Mesendoderm (in vitro differentiated cells): Measurements from ENCODE around the gene ZNF841. TPM values are rescaled to one million over a fixed set of nuclear protein-coding genes. Genes with fewer than 3 reads are reported as not detected.

Experiments used
- DNase-seq: peaks from one replicate; pipeline ENCODE4 v3.0.0; 2013
- H2AK5ac ChIP-seq: 2 replicates; pipeline ENCODE4 v1.6.1; 2013; ENCODE audit warnings: low read length, inconsistent platforms
- H2BK120ac ChIP-seq: 2 replicates; pipeline ENCODE4 v1.6.1; 2013; ENCODE audit warnings: low read depth, mild to moderate bottlenecking, low read length, moderate library complexity, mixed read lengths
- H2BK15ac ChIP-seq: replicated peaks from 2 replicates; pipeline ENCODE4 v1.6.1; 2013; ENCODE audit warnings: low read depth, mild to moderate bottlenecking, moderate library complexity
- H2BK5ac ChIP-seq: 2 replicates; pipeline ENCODE4 v1.6.1; 2013; ENCODE audit warnings: low read length, inconsistent platforms
- H3K18ac ChIP-seq: 2 replicates; pipeline ENCODE4 v1.6.1; 2013; ENCODE audit warnings: mild to moderate bottlenecking, low read length, mixed read lengths
- H3K23ac ChIP-seq: one replicate; pipeline ENCODE4 v1.6.1; 2013; ENCODE audit warnings: low read length
- H3K27ac ChIP-seq: 2 replicates; pipeline ENCODE4 v1.5.1; 2013; ENCODE audit warnings: low read depth, mild to moderate bottlenecking, inconsistent platforms, low read length, moderate library complexity
- H3K27me3 ChIP-seq: 2 replicates; pipeline ENCODE4 v1.6.1; 2013; ENCODE audit warnings: low read length, control low read depth, mild to moderate bottlenecking, inconsistent platforms; ENCODE audit not compliant: insufficient read depth, poor library complexity
- H3K36me3 ChIP-seq: 2 replicates; pipeline ENCODE4 v1.6.1; 2013; ENCODE audit warnings: low read length, inconsistent platforms; ENCODE audit not compliant: control insufficient read depth, insufficient read depth
- H3K4ac ChIP-seq: one replicate; pipeline ENCODE4 v1.6.1; 2013; ENCODE audit warnings: low read depth, mild to moderate bottlenecking, low read length, moderate library complexity
- H3K4me1 ChIP-seq: 2 replicates; pipeline ENCODE4 v1.6.1; 2013; ENCODE audit warnings: low read depth, low read length, inconsistent platforms; ENCODE audit not compliant: control insufficient read depth
- H3K4me2 ChIP-seq: 2 replicates; pipeline ENCODE4 v1.6.1; 2013; ENCODE audit warnings: low read length
- H3K4me3 ChIP-seq: 2 replicates; pipeline ENCODE4 v1.5.1; 2013; ENCODE audit warnings: mild to moderate bottlenecking, low read length
- H3K56ac ChIP-seq: one replicate; pipeline ENCODE4 v1.6.1; 2013; ENCODE audit warnings: low read length
- H3K79me1 ChIP-seq: 2 replicates; pipeline ENCODE4 v1.6.1; 2013; ENCODE audit warnings: low read length, inconsistent platforms
- H3K79me2 ChIP-seq: 2 replicates; pipeline ENCODE4 v1.6.1; 2013; ENCODE audit warnings: mild to moderate bottlenecking, low read length; ENCODE audit not compliant: control insufficient read depth, insufficient read depth
- H3K9ac ChIP-seq: 2 replicates; pipeline ENCODE4 v1.6.1; 2013; ENCODE audit warnings: low read length, inconsistent platforms
- H4K5ac ChIP-seq: one replicate; pipeline ENCODE4 v1.6.1; 2013; ENCODE audit warnings: low read length
- H4K8ac ChIP-seq: one replicate; pipeline ENCODE4 v1.6.1; 2013; ENCODE audit warnings: low read depth, mild to moderate bottlenecking, control low read depth, low read length, moderate library complexity
- WGBS: extraction: QIAGEN DNeasy Blood & Tissue Kit; methylation state at CpG from one replicate; pipeline ENCODE4 v1.1.7; 2013; ENCODE audit warnings: low lambda C conversion rate, missing lambda C conversion rate; ENCODE audit not compliant: insufficient coverage; ENCODE audit errors: extremely low coverage; 5-methylcytosine and 5-hydroxymethylcytosine counted together
- polyA plus RNA-seq, 2 experiments: library from polyadenylated mRNA; stranded (reverse); fragments of 200-250 nt; gene quantifications; one replicate each; pipeline ENCODE4 v1.2.3, GENCODE V29; 2013

Gene ZNF841
- 6.4 TPM for polyA plus RNA-seq (2013, experiment 1 of 2)
- 7.1 TPM for polyA plus RNA-seq (2013, experiment 2 of 2)

DNA sequence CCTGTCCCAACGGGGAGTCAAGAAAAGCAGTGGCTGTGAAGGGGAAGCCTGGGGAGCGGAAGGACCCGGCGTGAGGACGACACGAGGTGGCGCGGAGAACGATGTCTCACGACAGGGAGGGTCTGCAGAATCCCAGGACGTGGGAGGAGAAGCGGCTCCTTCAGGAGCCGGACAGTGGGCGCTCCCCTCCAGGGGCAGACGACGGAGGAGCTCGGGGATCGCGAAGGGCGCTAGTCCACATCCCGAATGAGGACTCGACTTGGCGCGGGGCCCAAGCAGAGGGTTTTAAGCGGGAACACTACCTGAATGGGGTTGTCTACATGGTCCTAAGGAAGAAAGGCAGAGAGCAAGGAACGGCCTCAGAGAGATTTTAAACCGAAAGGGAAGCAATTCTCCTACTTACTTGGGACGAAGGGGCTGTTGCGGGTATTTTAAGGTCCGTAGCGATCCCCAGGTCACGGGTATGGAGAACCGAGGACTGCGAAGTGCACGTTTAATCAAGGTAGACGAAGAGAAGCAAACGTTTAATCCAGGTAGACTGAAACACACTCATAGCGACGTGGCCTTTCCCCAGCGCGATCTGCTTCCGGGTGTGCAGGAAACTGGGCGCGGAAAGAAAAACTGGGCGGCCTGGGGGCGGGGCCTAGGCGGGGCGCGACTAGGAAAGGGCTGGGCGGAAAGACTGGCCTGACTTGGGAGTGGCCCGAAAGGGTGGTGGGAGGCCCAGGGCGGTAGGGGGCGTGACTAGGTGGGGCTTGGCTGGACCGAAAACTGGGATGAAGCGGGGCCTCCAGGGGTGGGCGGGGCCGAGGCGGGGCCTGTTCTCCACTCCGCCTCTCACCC lies at the start of gene ZNF841:
TSS of gene ZNF841 (minus strand) at position 594 of the 843 bp plus-strand sequence. CDS start 10,964 bp downstream, outside the sequence.
- no peak within 1 kb of the TSS for H4K8ac ChIP-seq
- peak within 1 kb of the TSS; percentile 97 for H3K9ac ChIP-seq
- H3K4me3 ChIP-seq = peak within 1 kb of the TSS; percentile 100
- H3K18ac ChIP-seq = peak within 1 kb of the TSS; percentile 94
- peaks cover 1% of the 10 kb centered on the region for H3K36me3 ChIP-seq
- DNase-seq = peak; percentile 97
- peaks cover 6% of the 10 kb centered on the region for H3K79me1 ChIP-seq
- H3K27me3 ChIP-seq = no peaks in the 10 kb centered on the region
- H3K79me2 ChIP-seq = peaks cover 3% of the 10 kb centered on the region
- H2AK5ac ChIP-seq = no peak within 1 kb of the TSS
- no peak within 1 kb of the TSS for H2BK5ac ChIP-seq
- H3K27ac ChIP-seq = peak within 1 kb of the TSS; percentile 51
- H2BK15ac ChIP-seq = no peak within 1 kb of the TSS
- H3K4ac ChIP-seq = no peak within 1 kb of the TSS
- peak within 1 kb of the TSS; percentile 45 for H3K23ac ChIP-seq
- WGBS = no CpG with 5 or more reads among the region's 59 CpGs
- no peak within 1 kb of the TSS for H2BK120ac ChIP-seq
- peak within 1 kb of the TSS; percentile 97 for H3K56ac ChIP-seq
- H4K5ac ChIP-seq = no peak within 1 kb of the TSS
- no peaks in the 10 kb centered on the region for H3K4me1 ChIP-seq
- H3K4me2 ChIP-seq = peak within 1 kb of the TSS; percentile 75

DNA sequence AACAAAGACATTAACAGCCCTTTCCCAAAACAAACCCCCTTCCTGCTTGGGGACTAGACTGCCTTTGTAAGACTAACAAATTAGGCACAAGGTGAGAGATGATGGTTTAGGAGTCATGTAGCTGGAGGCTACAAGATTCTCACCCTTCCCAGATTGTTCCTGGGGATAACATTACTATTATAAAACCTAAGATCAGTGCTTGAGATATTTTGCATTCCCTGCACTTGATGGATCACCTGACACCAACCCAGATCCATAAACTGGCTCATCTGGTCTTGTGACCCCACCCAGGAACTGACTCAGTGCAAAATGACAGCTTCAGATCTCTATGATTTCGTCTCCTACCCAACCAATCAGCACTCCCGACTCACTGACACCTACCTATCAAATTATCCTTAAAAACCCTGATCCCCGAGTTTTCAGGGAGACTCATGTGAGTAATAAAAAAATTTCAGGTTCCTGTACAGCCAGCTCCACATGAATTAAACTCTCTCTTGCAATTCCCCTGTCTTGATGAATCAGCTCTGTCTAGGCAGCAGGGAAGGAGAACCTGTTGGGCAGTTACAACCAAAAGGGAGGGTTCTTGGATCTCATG lies 46.5 kb upstream of the ZNF841 start:
- H3K23ac ChIP-seq = no peak overlapping the region
- no peak overlapping the region for H2BK15ac ChIP-seq
- no peak overlapping the region for H3K27ac ChIP-seq
- H3K4me1 ChIP-seq = peaks cover 2% of the 10 kb centered on the region
- no peaks in the 10 kb centered on the region for H3K27me3 ChIP-seq
- H3K9ac ChIP-seq = no peak overlapping the region
- no peak overlapping the region for H2AK5ac ChIP-seq
- H3K79me1 ChIP-seq = peaks cover 2% of the 10 kb centered on the region
- H3K56ac ChIP-seq = no peak overlapping the region
- H4K5ac ChIP-seq = no peak overlapping the region
- no CpG with 5 or more reads among the region's 3 CpGs for WGBS
- H2BK120ac ChIP-seq = no peak overlapping the region
- no peaks in the 10 kb centered on the region for H3K36me3 ChIP-seq
- peaks cover 6% of the 10 kb centered on the region for H3K79me2 ChIP-seq
- no peak overlapping the region for H3K4me3 ChIP-seq
- H3K18ac ChIP-seq = no peak overlapping the region
- no peak overlapping the region for H2BK5ac ChIP-seq
- no peak overlapping the region for H3K4ac ChIP-seq
- DNase-seq = no peak
- no peak overlapping the region for H4K8ac ChIP-seq
- no peak overlapping the region for H3K4me2 ChIP-seq

GRCh38 chr19:52141203-52141602 lies 45.6 kb upstream of the ZNF841 start:
- H3K18ac ChIP-seq = no peak overlapping the region
- no peak overlapping the region for H2AK5ac ChIP-seq
- no peak overlapping the region for H4K8ac ChIP-seq
- H3K23ac ChIP-seq = no peak overlapping the region
- no peaks in the 10 kb centered on the region for H3K27me3 ChIP-seq
- no peak overlapping the region for H3K56ac ChIP-seq
- H3K4me1 ChIP-seq = peaks cover 2% of the 10 kb centered on the region
- peaks cover 6% of the 10 kb centered on the region for H3K79me1 ChIP-seq
- H3K36me3 ChIP-seq = no peaks in the 10 kb centered on the region
- H3K9ac ChIP-seq = no peak overlapping the region
- no peak overlapping the region for H2BK5ac ChIP-seq
- H3K4me3 ChIP-seq = no peak overlapping the region
- no peak overlapping the region for H2BK120ac ChIP-seq
- no peak overlapping the region for H3K4ac ChIP-seq
- peaks cover 12% of the 10 kb centered on the region for H3K79me2 ChIP-seq
- H3K4me2 ChIP-seq = no peak overlapping the region
- no peak overlapping the region for H4K5ac ChIP-seq
- H3K27ac ChIP-seq = no peak overlapping the region
- no CpG with 5 or more reads among the region's 2 CpGs for WGBS
- no peak for DNase-seq
- no peak overlapping the region for H2BK15ac ChIP-seq

- WGBS = no CpG with 5 or more reads among the region's 22 CpGs
- no peaks in the 10 kb centered on the region for H3K27me3 ChIP-seq
Measured at GRCh38 chr19:52140032-52140710, 44.6 kb upstream of the ZNF841 start.

GRCh38 chr19:52139252-52140031 lies 43.9 kb upstream of the ZNF841 start, which contains the start of gene ZNF616:
TSS of gene ZNF616 (minus strand) at chr19:52139938. CDS start at chr19:52130512, 9,426 bp downstream.
- no peak within 1 kb of the TSS for H2BK15ac ChIP-seq
- H4K8ac ChIP-seq = no peak within 1 kb of the TSS
- no CpG with 5 or more reads among the region's 49 CpGs for WGBS
- no peak within 1 kb of the TSS for H3K23ac ChIP-seq
- peak; percentile 97 for DNase-seq
- peak within 1 kb of the TSS; percentile 82 for H2AK5ac ChIP-seq
- peaks cover 25% of the 10 kb centered on the region for H3K79me2 ChIP-seq
- H3K56ac ChIP-seq = peak within 1 kb of the TSS; percentile 98
- H3K27ac ChIP-seq = peak within 1 kb of the TSS; percentile 91
- peaks cover 7% of the 10 kb centered on the region for H3K79me1 ChIP-seq
- no peaks in the 10 kb centered on the region for H3K27me3 ChIP-seq
- no peak within 1 kb of the TSS for H4K5ac ChIP-seq
- H3K36me3 ChIP-seq = no peaks in the 10 kb centered on the region
- peak within 1 kb of the TSS; percentile 57 for H3K4ac ChIP-seq
- peak within 1 kb of the TSS; percentile 94 for H3K4me3 ChIP-seq
- no peak within 1 kb of the TSS for H2BK120ac ChIP-seq
- H2BK5ac ChIP-seq = peak within 1 kb of the TSS; percentile 81
- H3K18ac ChIP-seq = peak within 1 kb of the TSS; percentile 95
- peak within 1 kb of the TSS; percentile 100 for H3K9ac ChIP-seq
- H3K4me1 ChIP-seq = peaks cover 2% of the 10 kb centered on the region
- H3K4me2 ChIP-seq = peak within 1 kb of the TSS; percentile 97

More at GRCh38 chr19:52140032-52140710, 44.6 kb upstream of the ZNF841 start:
- no peak overlapping the region for H3K23ac ChIP-seq
- H3K27ac ChIP-seq = no peak overlapping the region
- H2BK5ac ChIP-seq = no peak overlapping the region
- no peak overlapping the region for H3K4me2 ChIP-seq
- no peaks in the 10 kb centered on the region for H3K36me3 ChIP-seq
- no peak overlapping the region for H3K18ac ChIP-seq
- no peak overlapping the region for H2BK15ac ChIP-seq
- DNase-seq = no peak
- peaks cover 2% of the 10 kb centered on the region for H3K4me1 ChIP-seq
- H3K79me1 ChIP-seq = peaks cover 7% of the 10 kb centered on the region
- no peak overlapping the region for H3K4ac ChIP-seq
- H2AK5ac ChIP-seq = no peak overlapping the region
- H2BK120ac ChIP-seq = no peak overlapping the region
- peaks cover 18% of the 10 kb centered on the region for H3K79me2 ChIP-seq
- no peak overlapping the region for H4K8ac ChIP-seq
- H3K4me3 ChIP-seq = no peak overlapping the region
- no peak overlapping the region for H4K5ac ChIP-seq
- H3K56ac ChIP-seq = peak overlapping the region; percentile 25
- no peak overlapping the region for H3K9ac ChIP-seq
